Head of caudate nucleus (tissue), 42 donors: ENCODE data around the gene SLX4IP.

Experiments used
- DNase-seq, 42 donors: peaks; one replicate each; pipeline versions ENCODE4 v3.0.0 to v3.0.0-alpha.2; 2020 to 2021; ENCODE audit warnings: mixed read lengths in 7 of 42
- intact Hi-C: fragments of 100-400 bp; cut with DNase I; formaldehyde crosslinking; loops from one replicate; pipeline ENCODE4 v1.15.0; 2022

SLX4IP gene

DNA sequence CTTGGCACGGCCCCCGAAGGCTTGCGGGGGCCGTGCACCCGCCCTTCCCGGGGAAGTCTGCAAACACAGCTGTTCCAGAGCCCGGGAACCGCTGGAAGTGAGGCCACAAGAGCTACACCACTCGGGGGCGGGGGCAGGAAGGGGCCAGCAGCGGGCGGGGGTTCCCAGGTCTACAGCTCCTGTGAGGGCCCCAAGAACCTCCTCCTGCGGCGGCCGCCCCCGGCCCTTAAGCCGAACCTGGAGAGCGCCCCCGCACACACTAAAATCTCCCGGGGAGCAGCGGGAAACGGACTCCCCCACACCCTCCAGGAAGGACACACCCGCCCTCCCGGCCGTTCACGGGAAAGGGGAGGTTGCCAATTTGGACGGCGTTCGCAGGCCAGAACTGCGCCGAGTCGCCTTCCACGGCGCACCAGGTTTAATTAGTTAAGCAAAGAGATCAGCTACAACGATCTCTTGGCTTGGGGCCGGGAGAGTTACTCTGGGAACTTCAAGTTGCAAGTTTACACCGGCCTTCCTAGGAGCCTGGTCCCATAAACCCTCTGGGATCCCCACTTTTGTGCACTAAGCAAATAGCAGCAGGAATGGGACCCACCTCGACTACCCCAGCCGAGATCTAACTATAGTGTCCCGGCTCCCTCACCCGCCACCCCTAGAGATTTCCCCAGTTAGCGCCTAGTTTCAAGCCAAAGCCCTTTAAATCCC lies 237.0 kb downstream of the SLX4IP start:
- intact Hi-C loops = loop anchor here (10.0 kb wide), 1 partner anchor 603 kb away; no protein-coding TSS in a partner anchor
- DNase-seq = peak in 26 of 42 donors; percentile 16 to 70 (median 36)

DNA sequence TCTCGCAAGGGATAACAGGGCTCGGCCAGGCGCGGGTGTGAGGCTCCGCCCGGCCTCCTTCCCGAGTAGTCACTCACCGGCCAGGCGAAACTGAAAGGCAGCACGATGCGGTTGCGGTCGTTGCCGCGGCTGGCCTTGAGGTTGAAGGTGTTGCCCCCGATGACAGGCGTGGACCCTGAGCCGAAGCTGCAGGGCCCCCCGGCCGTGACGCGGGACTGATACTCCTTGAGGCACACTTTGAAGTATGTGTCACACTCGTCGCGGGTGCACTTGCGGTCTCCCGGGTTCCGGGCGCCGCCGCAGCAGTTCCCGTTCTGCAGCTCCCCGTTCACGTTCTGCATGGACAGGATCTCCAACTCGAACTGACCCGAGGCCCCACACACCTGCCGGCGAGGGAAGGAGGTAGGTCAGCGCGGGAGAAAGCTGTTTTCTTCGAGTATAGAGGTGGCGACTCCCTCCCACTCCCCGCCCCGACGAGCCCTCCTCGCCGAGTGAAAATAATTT lies 237.6 kb downstream of the SLX4IP start:
- intact Hi-C loops = loop anchor here (10.0 kb wide), 1 partner anchor 602 kb away; no protein-coding TSS in a partner anchor

DNA sequence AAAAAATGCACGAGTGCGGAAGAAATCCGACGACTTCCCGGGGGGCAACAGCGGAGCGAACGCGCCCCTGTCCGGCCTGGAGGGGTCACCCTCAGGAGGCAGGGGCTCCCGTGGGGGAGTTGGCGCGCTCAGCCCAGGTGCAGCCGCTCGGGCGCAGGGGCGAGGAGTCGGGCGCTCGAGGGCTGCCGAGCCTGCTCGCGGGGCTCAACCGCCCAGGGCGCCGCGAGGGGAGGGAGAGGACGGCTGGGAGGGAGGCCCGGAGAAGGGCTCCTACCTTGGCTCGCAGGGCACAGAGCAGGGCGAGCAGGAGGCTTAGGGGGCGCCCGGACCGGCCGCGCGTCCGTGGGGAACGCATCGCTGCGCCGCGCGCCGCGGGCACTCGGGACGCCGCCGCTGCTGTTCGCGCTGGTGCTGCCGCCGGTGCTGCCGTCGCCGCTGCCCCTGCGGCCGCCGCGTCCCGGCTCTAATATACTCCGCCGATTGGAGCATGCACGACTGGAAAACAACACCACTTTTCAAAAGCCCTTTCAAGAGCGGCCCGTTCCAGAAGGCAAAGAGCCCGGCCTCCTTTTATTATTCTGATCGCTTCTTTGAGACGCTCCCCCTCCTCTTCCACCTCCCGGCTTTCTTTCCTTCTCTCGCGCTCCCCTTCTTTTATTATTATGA lies 238.2 kb downstream of the SLX4IP start:
- intact Hi-C loops = loop anchor here (10.0 kb wide), 1 partner anchor 601 kb away; no protein-coding TSS in a partner anchor

More for the DNA sequence above, 237.6 kb downstream of the SLX4IP start:
- DNase-seq = peak in 40 of 42 donors; percentile 23 to 72 (median 46)

DNA sequence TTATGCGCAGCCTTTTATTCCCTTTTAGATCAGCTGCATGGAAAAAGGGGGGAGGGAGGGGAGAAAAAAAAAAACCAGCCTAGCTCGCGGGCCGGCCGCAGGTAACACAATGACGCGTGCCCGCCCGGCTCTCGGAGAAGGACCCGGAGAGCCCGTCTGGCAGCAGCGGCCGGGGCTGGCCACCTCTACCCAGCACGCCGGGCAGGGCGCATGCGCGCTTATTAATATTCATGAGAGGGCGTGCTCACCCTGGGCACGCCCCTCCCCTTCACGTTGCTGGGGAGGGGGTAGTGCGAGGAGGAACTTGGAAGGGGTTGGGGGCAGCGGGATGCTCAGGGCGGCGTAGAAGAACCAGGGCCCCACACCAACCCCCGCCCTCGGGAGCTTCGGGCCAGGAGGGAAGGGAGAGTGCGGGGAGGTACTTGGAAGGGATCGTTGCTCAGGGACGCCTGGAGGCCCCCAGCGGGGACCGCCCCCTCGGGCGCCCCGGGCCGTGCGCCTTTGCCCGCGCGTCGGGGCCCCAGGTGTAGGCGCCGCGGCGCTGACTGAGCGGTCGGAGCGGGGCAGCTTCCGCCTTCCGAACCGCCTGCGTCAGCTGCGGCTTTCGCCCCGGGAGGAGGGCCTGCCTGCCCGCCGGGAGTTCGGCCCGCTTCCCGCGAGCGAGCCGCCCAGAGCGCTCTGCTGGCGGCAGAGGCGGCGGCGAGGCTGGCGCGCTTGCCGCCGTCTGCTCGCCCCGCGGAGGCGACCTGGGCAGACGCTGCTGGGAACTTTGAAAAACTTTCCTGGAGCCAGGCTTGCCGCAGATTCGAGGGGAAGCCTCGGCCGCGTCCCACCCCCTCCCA lies 239.0 kb downstream of the SLX4IP start, which contains the start of gene JAG1:
Gene JAG1 (minus strand): TSS at position 158 of the 842 bp plus-strand sequence. CDS start 469 bp downstream, outside the sequence.
- peak; percentile 84 to 97 (median 93) for DNase-seq
- intact Hi-C loops = loop anchor here (10.0 kb wide), 1 partner anchor 601 kb away; no protein-coding TSS in a partner anchor

More for the DNA sequence above, 238.2 kb downstream of the SLX4IP start:
- DNase-seq = peak in 35 of 42 donors; percentile 14 to 79 (median 49)

DNA sequence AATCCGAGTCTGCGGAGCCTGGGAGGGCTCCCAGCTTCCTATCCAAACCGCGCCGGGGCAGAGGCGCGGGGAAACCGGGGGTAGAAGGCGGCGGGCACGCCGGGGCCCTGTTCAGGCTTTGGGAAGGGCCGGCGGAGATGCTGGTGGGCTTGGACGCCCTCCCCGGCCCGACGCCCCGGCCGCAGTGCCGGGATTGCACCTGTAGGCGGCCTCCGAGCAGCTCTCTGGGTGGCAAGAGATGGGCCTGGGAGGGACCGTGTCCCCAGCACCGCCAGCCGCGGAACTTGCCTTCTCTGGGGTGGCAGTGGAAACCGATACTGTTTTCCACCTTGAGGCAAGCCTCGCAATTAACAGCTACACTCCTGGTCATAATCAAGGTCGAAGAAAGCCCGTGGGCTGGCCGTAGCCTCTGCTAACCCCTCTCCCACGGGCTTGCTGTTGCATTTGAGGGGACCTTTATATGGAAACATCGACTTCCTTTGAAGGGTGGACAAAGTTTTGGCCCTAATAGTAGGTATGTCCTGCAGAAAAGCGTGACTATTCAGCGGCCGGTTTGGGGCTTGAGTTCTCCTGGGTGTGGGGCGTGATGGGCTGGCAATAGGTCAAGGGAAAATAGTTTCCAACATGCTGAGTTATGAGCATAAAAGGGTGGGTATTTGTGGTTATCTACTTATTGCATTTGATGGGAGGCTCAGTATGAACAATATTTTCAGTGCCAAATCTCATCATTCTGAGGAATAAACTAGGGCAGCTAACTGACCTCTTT lies 239.8 kb downstream of the SLX4IP start:
- intact Hi-C loops = loop anchor here (10.0 kb wide), 1 partner anchor 600 kb away; no protein-coding TSS in a partner anchor
- peak in 39 of 42 donors; percentile 45 to 84 (median 69) for DNase-seq

DNA sequence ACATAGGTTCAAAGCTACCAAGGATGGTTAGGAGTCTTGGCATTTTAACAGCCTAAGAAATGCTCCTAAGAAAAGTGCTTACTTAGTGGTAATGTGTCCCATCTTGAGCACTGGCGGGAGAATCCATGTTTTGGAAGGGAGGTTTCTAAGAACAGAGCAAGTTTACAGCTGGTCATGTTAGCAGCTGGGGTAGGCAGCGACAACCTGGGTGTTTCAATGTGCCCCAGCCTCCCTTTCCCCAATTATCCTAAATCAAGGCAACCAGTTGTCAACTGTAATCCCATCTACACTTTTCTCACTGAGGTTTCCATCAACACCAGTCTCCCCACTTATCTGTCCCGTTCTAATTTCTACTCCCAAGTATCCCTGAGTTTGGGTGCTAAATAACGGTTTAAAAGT lies 240.3 kb downstream of the SLX4IP start:
- intact Hi-C loops = loop anchor here (10.0 kb wide), 1 partner anchor 599 kb away; no protein-coding TSS in a partner anchor
- DNase-seq = no peak

DNA sequence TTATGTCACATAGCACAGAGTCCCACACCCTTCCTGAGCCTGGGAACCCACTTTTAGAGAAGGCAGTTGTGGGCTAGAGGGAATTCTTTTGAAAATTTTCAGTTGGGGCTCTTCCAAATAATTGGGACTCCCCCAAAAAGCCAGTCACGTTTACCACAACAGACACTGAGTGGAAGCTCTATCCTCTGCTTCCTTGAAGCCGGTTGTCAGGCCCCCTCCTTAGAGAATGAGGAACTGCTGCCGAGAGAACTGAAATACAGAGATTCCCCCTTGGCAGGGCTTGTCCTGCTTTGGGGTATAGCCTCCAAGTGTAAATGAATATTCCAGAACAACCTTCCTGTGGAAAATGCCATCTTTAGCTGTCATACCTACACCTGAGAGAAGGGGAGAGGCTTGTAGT lies 241.4 kb downstream of the SLX4IP start:
- intact Hi-C loops = loop anchor here (10.0 kb wide), 1 partner anchor 598 kb away; no protein-coding TSS in a partner anchor
- no peak for DNase-seq
